ENCODE measurements around the gene CAP2.
A peak's percentile ranks its signal among the peaks of the same experiment; 100 is the strongest.

The CAP2 gene

GRCh38 chr6:17392978-17393891, at the start of gene CAP2:
TSS of gene CAP2 (plus strand) at chr6:17393595. CDS start at chr6:17421556, 27,961 bp downstream.
- DNase-seq = peak; percentile 53

- DNase-seq = no peak
Observed at GRCh38 chr6:17347012-17347411, 46.4 kb upstream of the CAP2 start.

DNA sequence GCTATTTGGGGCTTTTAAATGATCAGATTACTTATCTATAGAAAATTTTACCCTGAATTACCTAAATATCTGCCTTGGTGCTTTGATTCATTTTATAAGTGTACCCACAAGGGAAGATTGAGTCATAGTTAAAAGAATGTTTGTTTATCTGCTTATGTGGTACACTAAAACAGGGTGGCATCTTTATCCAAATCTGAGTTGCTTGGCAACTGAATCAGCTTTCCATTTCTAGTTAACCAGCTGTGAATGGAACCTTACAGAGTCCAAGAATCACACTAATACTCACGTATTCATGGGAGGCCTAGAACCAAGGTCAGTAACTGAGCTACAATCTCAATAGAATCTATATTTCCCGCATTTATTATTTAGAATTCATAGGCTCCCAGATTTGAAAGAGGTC, 44.0 kb upstream of the CAP2 start:
- DNase-seq = no peak

DNA sequence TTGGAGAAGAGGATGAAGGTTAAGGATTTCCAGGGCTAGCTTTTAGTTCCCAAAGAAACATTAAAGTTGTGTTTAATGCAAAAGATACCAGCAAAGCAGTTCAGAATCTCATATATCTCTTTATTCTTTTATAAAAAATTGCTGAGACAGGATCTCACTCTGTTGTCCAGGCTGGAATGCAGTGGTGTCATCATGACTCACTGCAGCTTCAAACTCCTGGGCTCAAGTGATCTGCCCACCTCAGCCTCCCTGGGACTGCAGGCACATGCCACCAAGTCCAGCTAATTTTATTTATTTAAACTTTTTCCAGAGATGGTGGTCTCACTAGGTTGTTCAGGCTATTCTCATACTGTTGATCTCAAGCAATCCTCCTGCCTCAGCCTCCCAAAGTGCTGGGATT, 41.1 kb upstream of the CAP2 start:
- no peak for DNase-seq

DNA sequence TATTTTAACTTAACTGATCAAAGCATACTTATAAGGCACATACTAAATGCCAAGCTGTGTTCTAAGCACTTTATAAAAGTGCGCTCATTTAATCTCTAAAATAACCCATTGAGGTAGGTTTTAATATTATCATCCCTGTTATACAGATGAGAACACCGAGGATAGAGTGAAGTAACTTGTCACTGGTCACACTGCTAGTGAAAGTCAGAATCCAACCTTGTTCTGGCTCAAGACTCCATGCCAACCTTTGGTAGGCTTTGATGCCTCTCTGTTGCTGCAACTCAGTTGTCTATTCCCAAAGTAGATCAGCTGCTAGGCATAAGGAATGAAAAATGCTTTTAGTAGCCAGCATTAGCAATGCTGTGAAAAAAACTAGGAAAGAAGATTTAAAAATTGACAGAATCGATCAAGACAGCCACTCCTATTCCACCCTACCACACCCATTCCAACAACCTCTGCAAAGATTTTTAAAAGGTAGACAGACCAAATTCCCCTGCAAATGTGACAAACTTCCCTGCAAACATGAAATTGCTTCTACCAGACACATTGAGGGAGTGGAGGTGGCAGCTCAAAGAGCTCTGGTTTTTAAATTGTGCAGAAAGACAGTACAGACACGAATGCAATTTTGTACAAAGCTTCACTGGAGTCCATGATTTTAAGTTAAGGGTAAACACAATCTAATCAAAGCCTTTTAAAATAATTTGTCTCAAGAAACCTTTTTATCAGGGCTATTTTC, 39.8 kb upstream of the CAP2 start:
- DNase-seq = no peak

GRCh38 chr6:17354700-17355403, 38.5 kb upstream of the CAP2 start:
- DNase-seq = no peak

GRCh38 chr6:17355404-17355774, 38.0 kb upstream of the CAP2 start:
- DNase-seq = no peak

GRCh38 chr6:17358515-17358914, 34.9 kb upstream of the CAP2 start:
- no peak for DNase-seq

DNA sequence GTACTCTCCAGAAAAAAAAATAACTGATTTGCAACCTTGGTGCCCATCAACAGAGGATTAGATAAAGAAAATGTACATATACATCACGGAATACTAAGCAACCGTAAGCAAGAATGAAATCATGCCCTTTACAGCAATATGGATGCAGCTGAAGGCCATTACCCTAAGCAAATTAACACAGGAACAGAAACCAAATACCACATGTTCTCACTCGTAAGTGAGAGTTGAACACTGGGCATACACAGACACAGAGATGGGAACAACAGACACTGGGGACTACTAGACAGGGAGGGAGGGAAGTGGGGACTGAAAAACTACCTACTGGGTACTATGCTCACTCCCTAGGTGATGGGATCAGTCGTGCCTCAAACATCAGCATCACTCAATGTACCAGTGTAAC, 32.8 kb upstream of the CAP2 start:
- no peak for DNase-seq

GRCh38 chr6:17361013-17361412, 32.4 kb upstream of the CAP2 start:
- DNase-seq = no peak

DNA sequence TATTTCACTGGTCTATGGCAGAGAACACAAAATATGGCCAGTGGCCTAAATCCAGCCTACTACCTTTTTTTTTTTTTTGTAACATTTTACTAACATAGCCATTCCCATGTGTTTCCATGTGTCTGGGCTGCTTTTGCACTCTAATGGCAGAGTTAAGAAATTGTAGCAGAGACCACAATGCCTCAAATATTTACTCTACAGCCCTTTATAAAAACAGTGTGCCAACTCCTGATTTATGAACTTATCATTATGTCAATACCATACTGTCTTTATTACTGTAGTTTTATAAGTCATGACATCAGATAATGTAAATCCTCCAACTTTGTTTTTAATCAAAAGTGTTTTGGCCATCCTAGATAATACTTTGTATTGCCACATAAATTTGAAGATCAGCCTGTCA, 27.4 kb upstream of the CAP2 start:
- no peak for DNase-seq

GRCh38 chr6:17367868-17368267, 25.5 kb upstream of the CAP2 start:
- DNase-seq = no peak

DNA sequence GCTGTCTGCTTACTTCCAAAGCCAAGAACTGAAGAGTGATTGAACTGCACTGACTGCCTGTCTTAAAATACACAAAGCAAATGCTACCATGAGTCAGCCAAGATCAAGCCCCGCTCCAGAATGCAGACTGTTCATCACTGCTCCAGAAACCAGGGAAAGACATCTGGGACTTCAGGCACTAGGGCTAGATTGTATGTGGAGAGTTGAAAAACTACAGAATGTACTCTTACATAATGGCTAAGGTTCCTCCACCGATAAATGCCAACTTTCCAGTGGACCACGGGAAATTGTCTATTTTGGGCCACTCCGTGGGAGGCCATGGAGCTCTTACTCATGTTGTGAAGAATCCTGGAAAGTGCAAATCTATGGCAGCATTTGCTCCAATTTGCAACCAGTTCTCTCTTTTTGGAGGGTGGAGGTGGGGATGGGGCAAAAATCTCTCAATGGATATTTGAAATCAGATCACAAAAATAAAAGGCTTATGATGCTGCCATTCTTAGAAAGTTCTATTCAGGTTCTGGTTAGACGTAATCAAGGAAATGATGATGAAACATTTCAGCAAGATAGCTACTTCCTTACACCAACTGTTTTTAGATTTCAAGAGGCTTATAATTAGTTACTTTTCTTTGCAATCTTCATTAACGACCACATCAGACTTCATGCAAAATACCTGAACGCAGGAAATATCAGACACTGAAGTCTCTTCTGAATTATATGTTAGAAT, 11.8 kb upstream of the CAP2 start:
- DNase-seq = no peak

- DNase-seq = no peak
Observed at GRCh38 chr6:17385660-17386059, 7.7 kb upstream of the CAP2 start.

GRCh38 chr6:17388365-17388764, 5.0 kb upstream of the CAP2 start:
- no peak for DNase-seq

GRCh38 chr6:17389274-17389847, 4.0 kb upstream of the CAP2 start:
- DNase-seq = no peak

DNA sequence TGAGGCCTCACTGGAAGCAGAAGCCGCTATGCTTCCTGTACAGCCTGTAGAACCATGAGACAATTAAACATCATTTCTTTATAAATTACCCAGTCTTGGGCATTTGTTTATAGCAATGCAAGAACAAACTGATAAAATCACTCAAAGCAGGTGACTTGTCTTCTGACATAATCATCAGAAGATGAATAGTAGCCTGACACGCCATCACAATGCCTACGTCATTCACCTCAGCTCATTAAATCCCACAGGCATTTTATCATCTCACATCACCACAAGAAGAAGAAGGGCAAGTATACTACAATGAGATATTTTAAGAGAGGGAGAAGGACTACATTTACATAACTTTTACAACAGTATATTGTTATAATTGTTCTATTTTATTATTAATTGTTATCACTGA, 3.1 kb upstream of the CAP2 start:
- DNase-seq = no peak

GRCh38 chr6:17391976-17392375, 1.4 kb upstream of the CAP2 start:
- DNase-seq = no peak

- peak; percentile 31 for DNase-seq
Observed at GRCh38 chr6:17393892-17394631, 667 bp downstream of the CAP2 start.

DNA sequence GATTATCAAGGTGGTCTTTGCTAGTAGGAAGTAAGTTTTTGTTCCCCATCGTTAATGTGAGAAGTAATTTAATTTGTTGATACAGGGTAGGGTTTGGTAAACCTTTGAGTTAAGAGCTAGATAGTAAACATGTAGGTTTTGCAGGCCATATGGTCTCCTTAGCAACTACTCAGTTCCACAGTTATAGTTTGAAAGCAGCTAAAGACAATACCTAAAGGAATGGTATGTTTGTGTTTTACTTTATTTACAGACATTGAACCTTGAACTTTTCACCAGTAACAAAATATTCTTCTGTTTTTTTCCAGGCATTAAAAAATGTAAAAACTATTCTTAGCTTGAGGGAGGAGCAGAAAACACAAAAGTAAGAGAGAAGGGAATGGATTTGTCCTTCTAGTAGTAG, 1.7 kb downstream of the CAP2 start:
- no peak for DNase-seq

DNA sequence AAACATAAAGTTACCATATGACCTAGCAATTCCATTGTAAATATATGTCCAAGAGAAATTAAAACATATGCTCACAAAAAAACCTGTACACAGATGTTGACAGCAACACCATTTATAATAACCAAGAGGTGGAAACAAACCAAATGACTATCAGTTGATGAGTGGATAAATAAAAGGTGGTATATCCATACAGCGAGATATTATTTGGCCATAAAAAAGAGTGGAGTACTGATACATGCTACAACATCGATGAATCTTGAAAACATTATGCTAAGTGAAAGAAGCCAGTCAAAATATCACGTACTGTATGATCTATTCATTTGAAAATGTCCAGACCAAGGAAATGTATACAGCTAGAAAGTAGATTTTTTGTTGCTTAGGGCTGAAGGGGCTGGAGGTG, 2.9 kb downstream of the CAP2 start:
- DNase-seq = no peak

DNA sequence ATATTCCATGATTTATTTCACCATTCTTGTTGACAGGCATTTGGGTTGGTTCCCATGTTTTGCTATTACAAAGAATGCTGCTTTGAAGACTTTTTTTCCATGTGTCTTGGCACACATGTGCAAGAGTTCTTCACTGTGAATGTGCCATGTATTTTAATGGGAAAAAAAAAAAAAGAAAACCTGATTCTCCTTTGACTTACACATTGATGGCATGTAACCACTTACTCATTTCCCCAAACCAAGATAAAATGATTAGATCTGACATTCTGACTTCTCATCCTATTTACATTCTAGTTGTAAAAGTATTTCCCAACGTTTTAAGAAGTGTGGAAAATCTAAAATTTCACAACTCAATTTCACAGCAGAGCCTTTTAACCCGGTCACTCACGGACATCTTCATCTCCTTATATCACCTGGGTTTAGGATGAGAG, 4.4 kb downstream of the CAP2 start:
- DNase-seq = no peak
